HepG2 (cell line): ENCODE measurements around the gene CHST6. TPM values are rescaled to one million over a fixed set of nuclear protein-coding genes. Genes with fewer than 3 reads are reported as not detected.
A peak's percentile ranks its signal among the peaks of the same experiment; 100 is the strongest.
"Not testable (repeated sequence)": the region's sequence is repeated elsewhere in the genome, so short reads cannot be mapped to it uniquely, and the experiment has no call there.

Experiments used
- KMT2A ChIP-seq: sonication (generic); formaldehyde crosslinking; IDR thresholded peaks from 2 replicates; pipeline ENCODE4 v1.4.0; 2020; ENCODE audit warnings: missing genetic modification reagents
- LCORL ChIP-seq, 2 experiments: fragments of 450-650 bp in 1 of 2; sonication (generic) in 1 of 2; formaldehyde crosslinking in 1 of 2; IDR thresholded peaks; 2 replicates each; pipeline versions ENCODE4 v1.5.0 to v1.6.1; 2017 to 2020; ENCODE audit warnings: antibody characterized with exemption in 1 of 2, missing genetic modification reagents in 1 of 2
- POLR2A ChIP-seq, 2 experiments: IDR thresholded peaks; 2 replicates each; pipeline ENCODE4 v1.6.1; 2011; ENCODE audit warnings: low read depth in 2 of 2, low read length in 2 of 2, mild to moderate bottlenecking in 1 of 2, moderate library complexity in 1 of 2; ENCODE audit not compliant: insufficient read depth in 1 of 2
- ZNF263 ChIP-seq: sonication (generic); formaldehyde crosslinking; IDR thresholded peaks from 2 replicates; pipeline ENCODE4 v1.4.0; 2020; ENCODE audit warnings: missing genetic modification reagents
- ZNF572 ChIP-seq: sonication (generic); formaldehyde crosslinking; IDR thresholded peaks from 2 replicates; pipeline ENCODE4 v1.5.1; 2020; ENCODE audit warnings: mild to moderate bottlenecking, missing genetic modification reagents
- ZNF678 ChIP-seq: sonication (generic); formaldehyde crosslinking; IDR thresholded peaks from 2 replicates; pipeline ENCODE4 v1.4.0; 2020; ENCODE audit warnings: mild to moderate bottlenecking, missing genetic modification reagents
- polyA plus RNA-seq, 8 experiments: library from polyadenylated mRNA; depleted of rRNA in 3 of 8; stranded (reverse) in 7 of 8; unstranded in 1 of 8; fragments of >200 nt; fragmentation: Illumina TruSeq in 4 of 8; extraction: Trizol in 4 of 8; gene quantifications; 2 replicates each; pipeline versions ENCODE4 v1.2.1 to v1.2.3, GENCODE V29; 2011 to 2016; ENCODE audit warnings: low read depth in 4 of 8, missing spikeins in 1 of 8, mixed read lengths in 1 of 8; ENCODE audit not compliant: insufficient read depth in 1 of 8
- total RNA-seq, 5 experiments: library from RNA; depleted of rRNA; stranded (reverse); fragments of >200 nt; fragmentation: Illumina TruSeq; extraction: Trizol; gene quantifications; 2 replicates each; pipeline ENCODE4 v1.2.3, GENCODE V29; 2016; ENCODE audit warnings: low read depth in 1 of 5
- TF ChIP-seq, protein P1 (sequence below): sonication (generic); formaldehyde crosslinking; IDR thresholded peaks from 2 replicates; pipeline ENCODE4 v1.4.0; 2020; ENCODE audit warnings: missing genetic modification reagents
- TF ChIP-seq, protein P2 (sequence below): sonication (generic); formaldehyde crosslinking; IDR thresholded peaks from 2 replicates; pipeline ENCODE4 v1.5.1; 2020; ENCODE audit warnings: mild to moderate bottlenecking, moderate library complexity, missing genetic modification reagents
- TF ChIP-seq, protein P3 (sequence below): sonication (generic); formaldehyde crosslinking; IDR thresholded peaks from 2 replicates; pipeline ENCODE4 v1.4.0; 2020; ENCODE audit warnings: missing genetic modification reagents
- TF ChIP-seq, protein P4 (sequence below): sonication (generic); formaldehyde crosslinking; IDR thresholded peaks from 2 replicates; pipeline ENCODE4 v1.5.0; 2020; ENCODE audit warnings: missing genetic modification reagents
- TF ChIP-seq, protein P5 (sequence below): sonication (generic); formaldehyde crosslinking; IDR thresholded peaks from 2 replicates; pipeline ENCODE4 v1.4.0; 2020; ENCODE audit warnings: mild to moderate bottlenecking, missing genetic modification reagents

CHST6 gene
- total and polyA plus RNA-seq, 2 of the 13 experiments (the other 11 are each of a cell fraction or from before 2014, with no cell fraction given) = 0.18 to 0.91 TPM

DNA sequence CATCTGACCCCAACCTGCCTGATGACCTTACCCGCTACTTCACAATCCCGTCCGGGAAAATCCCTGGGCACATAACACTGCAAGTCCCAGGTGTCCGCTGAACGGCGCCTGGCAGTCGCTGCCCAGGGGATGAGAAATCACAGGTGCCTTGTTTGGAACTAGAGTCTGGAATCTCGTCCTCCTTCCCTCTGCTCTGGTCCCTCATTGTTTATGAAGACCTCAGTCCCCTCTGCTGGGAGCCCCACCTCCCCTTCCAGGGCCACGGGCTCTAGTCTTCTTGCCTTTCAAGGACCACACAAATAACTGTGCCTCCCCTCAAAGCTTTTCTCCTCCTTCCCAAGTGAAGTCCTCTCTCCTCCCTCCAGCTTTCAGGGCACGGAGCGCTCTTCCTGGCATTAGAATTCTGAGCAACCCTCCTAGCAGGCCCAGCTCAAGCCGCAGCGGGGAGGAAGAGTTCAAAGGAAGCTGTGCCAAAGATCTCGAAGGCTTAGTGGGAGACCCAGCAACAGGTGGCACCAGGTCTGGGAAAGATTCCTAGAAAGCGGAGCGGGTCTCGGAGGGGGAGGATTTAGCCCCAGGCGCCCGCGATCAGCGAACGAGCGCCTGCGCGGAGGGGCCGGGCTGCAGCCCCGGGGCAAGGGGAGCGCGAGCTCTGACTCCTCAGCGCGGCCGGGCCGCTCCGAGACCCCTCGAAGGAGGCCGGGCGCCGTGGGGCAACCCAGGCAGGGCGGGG lies 31.7 kb downstream of the CHST6 start (continued):
- TF ChIP-seq POLR2A (IDR thresholded peaks at IDR 0.05; ENCODE audit: insufficient read depth in 1 of 2, low read depth in 2 of 2, low read length in 2 of 2) = peak in 1 of 2 experiments; percentile 26; a peak in 1 of 4 replicates
- peak; percentile 48; the same call in 1 of the 2 replicates for TF ChIP-seq ZNF572
- TF ChIP-seq ZNF678 (CRISPR knock-in tag) = peak; percentile 31; the same call in 1 of the 2 replicates
- TF ChIP-seq KMT2A (CRISPR knock-in tag) = 0 out of 2 replicates have a peak, but pooled peaks have one; percentile 21
- TF ChIP-seq ZNF263 (CRISPR knock-in tag) = peak; percentile 41; the same call in 1 of the 2 replicates
- TF ChIP-seq, protein P1, sequence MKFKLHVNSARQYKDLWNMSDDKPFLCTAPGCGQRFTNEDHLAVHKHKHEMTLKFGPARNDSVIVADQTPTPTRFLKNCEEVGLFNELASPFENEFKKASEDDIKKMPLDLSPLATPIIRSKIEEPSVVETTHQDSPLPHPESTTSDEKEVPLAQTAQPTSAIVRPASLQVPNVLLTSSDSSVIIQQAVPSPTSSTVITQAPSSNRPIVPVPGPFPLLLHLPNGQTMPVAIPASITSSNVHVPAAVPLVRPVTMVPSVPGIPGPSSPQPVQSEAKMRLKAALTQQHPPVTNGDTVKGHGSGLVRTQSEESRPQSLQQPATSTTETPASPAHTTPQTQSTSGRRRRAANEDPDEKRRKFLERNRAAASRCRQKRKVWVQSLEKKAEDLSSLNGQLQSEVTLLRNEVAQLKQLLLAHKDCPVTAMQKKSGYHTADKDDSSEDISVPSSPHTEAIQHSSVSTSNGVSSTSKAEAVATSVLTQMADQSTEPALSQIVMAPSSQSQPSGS = 0 out of 2 replicates have a peak, but pooled peaks have one; percentile 41
- TF ChIP-seq, protein P2, sequence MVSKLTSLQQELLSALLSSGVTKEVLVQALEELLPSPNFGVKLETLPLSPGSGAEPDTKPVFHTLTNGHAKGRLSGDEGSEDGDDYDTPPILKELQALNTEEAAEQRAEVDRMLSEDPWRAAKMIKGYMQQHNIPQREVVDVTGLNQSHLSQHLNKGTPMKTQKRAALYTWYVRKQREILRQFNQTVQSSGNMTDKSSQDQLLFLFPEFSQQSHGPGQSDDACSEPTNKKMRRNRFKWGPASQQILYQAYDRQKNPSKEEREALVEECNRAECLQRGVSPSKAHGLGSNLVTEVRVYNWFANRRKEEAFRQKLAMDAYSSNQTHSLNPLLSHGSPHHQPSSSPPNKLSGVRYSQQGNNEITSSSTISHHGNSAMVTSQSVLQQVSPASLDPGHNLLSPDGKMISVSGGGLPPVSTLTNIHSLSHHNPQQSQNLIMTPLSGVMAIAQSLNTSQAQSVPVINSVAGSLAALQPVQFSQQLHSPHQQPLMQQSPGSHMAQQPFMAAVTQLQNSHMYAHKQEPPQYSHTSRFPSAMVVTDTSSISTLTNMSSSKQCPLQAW (CRISPR knock-in tag) = 0 out of 2 replicates have a peak, but pooled peaks have one; percentile 28
- not testable (repeated sequence) for TF ChIP-seq LCORL (IDR thresholded peaks at IDR 0.05)
- peak; percentile 66; the same call in 1 of the 2 replicates for TF ChIP-seq LCORL (CRISPR knock-in tag; IDR thresholded peaks at IDR 0.05)
- TF ChIP-seq, protein P3, sequence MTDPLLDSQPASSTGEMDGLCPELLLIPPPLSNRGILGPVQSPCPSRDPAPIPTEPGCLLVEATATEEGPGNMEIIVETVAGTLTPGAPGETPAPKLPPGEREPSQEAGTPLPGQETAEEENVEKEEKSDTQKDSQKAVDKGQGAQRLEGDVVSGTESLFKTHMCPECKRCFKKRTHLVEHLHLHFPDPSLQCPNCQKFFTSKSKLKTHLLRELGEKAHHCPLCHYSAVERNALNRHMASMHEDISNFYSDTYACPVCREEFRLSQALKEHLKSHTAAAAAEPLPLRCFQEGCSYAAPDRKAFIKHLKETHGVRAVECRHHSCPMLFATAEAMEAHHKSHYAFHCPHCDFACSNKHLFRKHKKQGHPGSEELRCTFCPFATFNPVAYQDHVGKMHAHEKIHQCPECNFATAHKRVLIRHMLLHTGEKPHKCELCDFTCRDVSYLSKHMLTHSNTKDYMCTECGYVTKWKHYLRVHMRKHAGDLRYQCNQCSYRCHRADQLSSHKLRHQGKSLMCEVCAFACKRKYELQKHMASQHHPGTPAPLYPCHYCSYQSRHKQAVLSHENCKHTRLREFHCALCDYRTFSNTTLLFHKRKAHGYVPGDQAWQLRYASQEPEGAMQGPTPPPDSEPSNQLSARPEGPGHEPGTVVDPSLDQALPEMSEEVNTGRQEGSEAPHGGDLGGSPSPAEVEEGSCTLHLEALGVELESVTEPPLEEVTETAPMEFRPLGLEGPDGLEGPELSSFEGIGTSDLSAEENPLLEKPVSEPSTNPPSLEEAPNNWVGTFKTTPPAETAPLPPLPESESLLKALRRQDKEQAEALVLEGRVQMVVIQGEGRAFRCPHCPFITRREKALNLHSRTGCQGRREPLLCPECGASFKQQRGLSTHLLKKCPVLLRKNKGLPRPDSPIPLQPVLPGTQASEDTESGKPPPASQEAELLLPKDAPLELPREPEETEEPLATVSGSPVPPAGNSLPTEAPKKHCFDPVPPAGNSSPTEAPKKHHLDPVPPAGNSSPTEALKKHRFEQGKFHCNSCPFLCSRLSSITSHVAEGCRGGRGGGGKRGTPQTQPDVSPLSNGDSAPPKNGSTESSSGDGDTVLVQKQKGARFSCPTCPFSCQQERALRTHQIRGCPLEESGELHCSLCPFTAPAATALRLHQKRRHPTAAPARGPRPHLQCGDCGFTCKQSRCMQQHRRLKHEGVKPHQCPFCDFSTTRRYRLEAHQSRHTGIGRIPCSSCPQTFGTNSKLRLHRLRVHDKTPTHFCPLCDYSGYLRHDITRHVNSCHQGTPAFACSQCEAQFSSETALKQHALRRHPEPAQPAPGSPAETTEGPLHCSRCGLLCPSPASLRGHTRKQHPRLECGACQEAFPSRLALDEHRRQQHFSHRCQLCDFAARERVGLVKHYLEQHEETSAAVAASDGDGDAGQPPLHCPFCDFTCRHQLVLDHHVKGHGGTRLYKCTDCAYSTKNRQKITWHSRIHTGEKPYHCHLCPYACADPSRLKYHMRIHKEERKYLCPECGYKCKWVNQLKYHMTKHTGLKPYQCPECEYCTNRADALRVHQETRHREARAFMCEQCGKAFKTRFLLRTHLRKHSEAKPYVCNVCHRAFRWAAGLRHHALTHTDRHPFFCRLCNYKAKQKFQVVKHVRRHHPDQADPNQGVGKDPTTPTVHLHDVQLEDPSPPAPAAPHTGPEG (CRISPR knock-in tag) = peak; percentile 4; the same call in 1 of the 2 replicates
- TF ChIP-seq, protein P4, sequence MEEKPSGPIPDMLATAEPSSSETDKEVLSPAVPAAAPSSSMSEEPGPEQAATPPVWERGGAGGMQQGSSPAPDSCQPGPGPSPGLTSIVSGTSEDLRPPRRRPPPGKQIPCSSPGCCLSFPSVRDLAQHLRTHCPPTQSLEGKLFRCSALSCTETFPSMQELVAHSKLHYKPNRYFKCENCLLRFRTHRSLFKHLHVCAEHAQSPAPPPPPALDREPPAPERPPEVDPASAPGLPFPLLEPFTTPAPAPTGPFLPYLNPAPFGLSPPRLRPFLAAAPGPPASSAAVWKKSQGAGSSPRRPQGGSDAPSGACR = peak; percentile 74
- TF ChIP-seq, protein P5, sequence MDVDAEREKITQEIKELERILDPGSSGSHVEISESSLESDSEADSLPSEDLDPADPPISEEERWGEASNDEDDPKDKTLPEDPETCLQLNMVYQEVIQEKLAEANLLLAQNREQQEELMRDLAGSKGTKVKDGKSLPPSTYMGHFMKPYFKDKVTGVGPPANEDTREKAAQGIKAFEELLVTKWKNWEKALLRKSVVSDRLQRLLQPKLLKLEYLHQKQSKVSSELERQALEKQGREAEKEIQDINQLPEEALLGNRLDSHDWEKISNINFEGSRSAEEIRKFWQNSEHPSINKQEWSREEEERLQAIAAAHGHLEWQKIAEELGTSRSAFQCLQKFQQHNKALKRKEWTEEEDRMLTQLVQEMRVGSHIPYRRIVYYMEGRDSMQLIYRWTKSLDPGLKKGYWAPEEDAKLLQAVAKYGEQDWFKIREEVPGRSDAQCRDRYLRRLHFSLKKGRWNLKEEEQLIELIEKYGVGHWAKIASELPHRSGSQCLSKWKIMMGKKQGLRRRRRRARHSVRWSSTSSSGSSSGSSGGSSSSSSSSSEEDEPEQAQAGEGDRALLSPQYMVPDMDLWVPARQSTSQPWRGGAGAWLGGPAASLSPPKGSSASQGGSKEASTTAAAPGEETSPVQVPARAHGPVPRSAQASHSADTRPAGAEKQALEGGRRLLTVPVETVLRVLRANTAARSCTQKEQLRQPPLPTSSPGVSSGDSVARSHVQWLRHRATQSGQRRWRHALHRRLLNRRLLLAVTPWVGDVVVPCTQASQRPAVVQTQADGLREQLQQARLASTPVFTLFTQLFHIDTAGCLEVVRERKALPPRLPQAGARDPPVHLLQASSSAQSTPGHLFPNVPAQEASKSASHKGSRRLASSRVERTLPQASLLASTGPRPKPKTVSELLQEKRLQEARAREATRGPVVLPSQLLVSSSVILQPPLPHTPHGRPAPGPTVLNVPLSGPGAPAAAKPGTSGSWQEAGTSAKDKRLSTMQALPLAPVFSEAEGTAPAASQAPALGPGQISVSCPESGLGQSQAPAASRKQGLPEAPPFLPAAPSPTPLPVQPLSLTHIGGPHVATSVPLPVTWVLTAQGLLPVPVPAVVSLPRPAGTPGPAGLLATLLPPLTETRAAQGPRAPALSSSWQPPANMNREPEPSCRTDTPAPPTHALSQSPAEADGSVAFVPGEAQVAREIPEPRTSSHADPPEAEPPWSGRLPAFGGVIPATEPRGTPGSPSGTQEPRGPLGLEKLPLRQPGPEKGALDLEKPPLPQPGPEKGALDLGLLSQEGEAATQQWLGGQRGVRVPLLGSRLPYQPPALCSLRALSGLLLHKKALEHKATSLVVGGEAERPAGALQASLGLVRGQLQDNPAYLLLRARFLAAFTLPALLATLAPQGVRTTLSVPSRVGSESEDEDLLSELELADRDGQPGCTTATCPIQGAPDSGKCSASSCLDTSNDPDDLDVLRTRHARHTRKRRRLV (CRISPR knock-in tag) = 0 out of 2 replicates have a peak, but pooled peaks have one; percentile 25
